HepG2 (cell line): ENCODE results near the gene APRT. TPM values are rescaled to one million over a fixed set of nuclear protein-coding genes. Genes with fewer than 3 reads are reported as not detected.

ENCODE experiments used
- CEBPB ChIP-seq: IDR thresholded peaks from 2 replicates; pipeline ENCODE4 v1.6.1; 2011; ENCODE audit warnings: low read depth, low read length, improper control_type of control experiment, borderline replicate concordance
- HOXA3 ChIP-seq: sonication (generic); formaldehyde crosslinking; IDR thresholded peaks from 2 replicates; pipeline ENCODE4 v1.5.0; 2020; ENCODE audit warnings: missing genetic modification reagents
- NFE2L2 ChIP-seq: fragments of 150-350 bp; IDR thresholded peaks from 2 replicates; pipeline ENCODE4 v1.6.1; 2014; ENCODE audit warnings: low read length
- NR2F1 ChIP-seq, 2 experiments: fragments of 450-650 bp in 1 of 2; formaldehyde crosslinking in 1 of 2; IDR thresholded peaks; 2 replicates each; pipeline versions ENCODE4 v1.5.0 to v1.6.1; 2016 to 2020; ENCODE audit warnings: mild to moderate bottlenecking in 1 of 2, missing compliant biosample characterization in 1 of 2, missing genetic modification reagents in 1 of 2, moderate library complexity in 1 of 2
- PCBP1 ChIP-seq: fragments of 200-400 bp; formaldehyde crosslinking; IDR thresholded peaks from 2 replicates; pipeline ENCODE4 v1.6.1; 2017; ENCODE audit warnings: mild to moderate bottlenecking, low read depth, low read length, borderline replicate concordance
- RFX3 ChIP-seq: IDR thresholded peaks from 2 replicates; pipeline ENCODE4 v1.6.1; 2016; ENCODE audit warnings: missing biosample characterization, missing genetic modification reagents
- ZBTB7B ChIP-seq: sonication (generic); formaldehyde crosslinking; IDR thresholded peaks from 2 replicates; pipeline ENCODE4 v1.4.0; 2020; ENCODE audit warnings: missing genetic modification reagents
- ZMYM4 ChIP-seq: sonication (generic); formaldehyde crosslinking; IDR thresholded peaks from 2 replicates; pipeline ENCODE4 v1.8.1; 2023; ENCODE audit warnings: mild to moderate bottlenecking, missing genetic modification reagents
- ZNF747 ChIP-seq: sonication (generic); formaldehyde crosslinking; IDR thresholded peaks from 2 replicates; pipeline ENCODE4 v1.8.1; 2023; ENCODE audit warnings: missing genetic modification reagents, mild to moderate bottlenecking, borderline replicate concordance
- ZNF781 ChIP-seq: sonication (generic); formaldehyde crosslinking; IDR thresholded peaks from 2 replicates; pipeline ENCODE4 v1.5.1; 2020; ENCODE audit warnings: borderline replicate concordance, mild to moderate bottlenecking, missing genetic modification reagents; ENCODE audit errors: not compliant biosample characterization
- ZNF790 ChIP-seq: sonication (generic); formaldehyde crosslinking; IDR thresholded peaks from 2 replicates; pipeline ENCODE4 v1.8.0; 2022; ENCODE audit warnings: missing genetic modification reagents, mild to moderate bottlenecking, borderline replicate concordance
- ZNF891 ChIP-seq: sonication (generic); formaldehyde crosslinking; IDR thresholded peaks from 2 replicates; pipeline ENCODE4 v1.5.0; 2020; ENCODE audit warnings: mild to moderate bottlenecking, missing genetic modification reagents
- polyA plus RNA-seq, 8 experiments: library from polyadenylated mRNA; depleted of rRNA in 3 of 8; stranded (reverse) in 7 of 8; unstranded in 1 of 8; fragments of >200 nt; fragmentation: Illumina TruSeq in 4 of 8; extraction: Trizol in 4 of 8; gene quantifications; 2 replicates each; pipeline versions ENCODE4 v1.2.1 to v1.2.3, GENCODE V29; 2011 to 2016; ENCODE audit warnings: low read depth in 4 of 8, missing spikeins in 1 of 8, mixed read lengths in 1 of 8; ENCODE audit not compliant: insufficient read depth in 1 of 8
- total RNA-seq, 5 experiments: library from RNA; depleted of rRNA; stranded (reverse); fragments of >200 nt; fragmentation: Illumina TruSeq; extraction: Trizol; gene quantifications; 2 replicates each; pipeline ENCODE4 v1.2.3, GENCODE V29; 2016; ENCODE audit warnings: low read depth in 1 of 5
- TF ChIP-seq, protein P1 (sequence below): sonication (generic); IDR thresholded peaks from 2 replicates; pipeline ENCODE4 v1.6.1; 2016; ENCODE audit warnings: low read depth, borderline replicate concordance
- TF ChIP-seq, protein P2 (sequence below): sonication (generic); formaldehyde crosslinking; IDR thresholded peaks from 2 replicates; pipeline ENCODE4 v1.8.0; 2022; ENCODE audit warnings: missing genetic modification reagents, low read depth, mild to moderate bottlenecking, borderline replicate concordance
- TF ChIP-seq, protein P3 (sequence below): sonication (generic); formaldehyde crosslinking; IDR thresholded peaks from 2 replicates; pipeline ENCODE4 v1.4.0; 2020; ENCODE audit warnings: missing genetic modification reagents, borderline replicate concordance
- TF ChIP-seq, protein P4 (sequence below): sonication (generic); formaldehyde crosslinking; IDR thresholded peaks from 2 replicates; pipeline ENCODE4 v1.4.0; 2020; ENCODE audit warnings: low read depth, mild to moderate bottlenecking, missing genetic modification reagents

Gene APRT
- total and polyA plus RNA-seq, 2 of the 13 experiments (the other 11 are each of a cell fraction or from before 2014, with no cell fraction given), result 155 to 242 TPM

DNA sequence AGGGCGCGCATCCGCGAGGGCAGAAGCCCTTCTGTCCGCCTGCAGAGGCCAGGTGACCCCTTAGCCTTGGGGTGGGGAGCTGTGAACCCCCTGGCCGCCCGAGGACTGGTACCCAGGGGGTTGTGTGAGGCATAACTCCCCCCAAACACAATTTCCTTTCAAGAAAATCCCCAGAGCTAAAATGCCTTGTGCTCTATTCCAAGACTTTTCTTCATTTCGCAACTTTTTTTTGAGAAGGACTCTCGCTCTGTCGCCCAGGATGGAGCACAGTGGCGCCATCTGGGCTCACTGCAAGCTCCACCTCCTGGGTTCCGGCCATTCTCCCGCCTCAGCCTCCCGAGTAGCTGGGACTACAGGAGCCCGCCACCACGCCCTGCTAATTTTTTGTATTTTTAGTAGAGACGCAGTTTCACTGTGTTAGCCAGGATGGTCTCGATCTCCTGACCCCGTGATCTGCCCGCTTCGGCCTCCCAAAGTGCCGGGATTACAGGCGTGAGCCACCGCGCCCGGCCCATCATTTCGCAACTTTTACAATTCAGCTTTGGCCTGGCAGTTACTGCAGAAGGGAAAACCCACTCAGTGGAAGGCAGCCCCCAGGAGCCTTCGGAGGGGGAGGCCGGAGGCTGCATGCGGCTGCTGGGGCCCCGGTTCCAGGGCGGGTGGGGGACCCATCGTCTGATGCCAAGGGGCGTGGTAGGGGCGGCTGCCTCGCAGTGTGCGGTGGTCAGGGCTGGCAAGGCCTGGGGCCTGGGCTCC is 963 bp upstream of the APRT start (continued):
- TF ChIP-seq RFX3 (CRISPR knock-in tag) (no peak), ZNF747 (CRISPR knock-in tag) (0 out of 2 replicates have a peak, but pooled peaks have one; percentile 54), ZNF790 (peak; percentile 92; the same call in 1 of the 2 replicates), ZBTB7B (no peak), NFE2L2 (no peak), ZNF891 (0 out of 2 replicates have a peak, but pooled peaks have one; percentile 6), ZNF781 (CRISPR knock-in tag) (peak; percentile 11), ZMYM4 (CRISPR knock-in tag) (peak; percentile 5; the same call in 1 of the 2 replicates), NR2F1 (CRISPR knock-in tag; IDR thresholded peaks at IDR 0.05) (peak in 1 of 2 experiments; percentile 35; a peak in 1 of 4 replicates), CEBPB (peak; percentile 79), HOXA3 (CRISPR knock-in tag) (no peak), PCBP1 (0 out of 2 replicates have a peak, but pooled peaks have one; percentile 55)
- TF ChIP-seq, protein P1, sequence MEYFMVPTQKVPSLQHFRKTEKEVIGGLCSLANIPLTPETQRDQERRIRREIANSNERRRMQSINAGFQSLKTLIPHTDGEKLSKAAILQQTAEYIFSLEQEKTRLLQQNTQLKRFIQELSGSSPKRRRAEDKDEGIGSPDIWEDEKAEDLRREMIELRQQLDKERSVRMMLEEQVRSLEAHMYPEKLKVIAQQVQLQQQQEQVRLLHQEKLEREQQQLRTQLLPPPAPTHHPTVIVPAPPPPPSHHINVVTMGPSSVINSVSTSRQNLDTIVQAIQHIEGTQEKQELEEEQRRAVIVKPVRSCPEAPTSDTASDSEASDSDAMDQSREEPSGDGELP, result peak; percentile 57; the same call in 1 of the 2 replicates
- TF ChIP-seq, protein P2, sequence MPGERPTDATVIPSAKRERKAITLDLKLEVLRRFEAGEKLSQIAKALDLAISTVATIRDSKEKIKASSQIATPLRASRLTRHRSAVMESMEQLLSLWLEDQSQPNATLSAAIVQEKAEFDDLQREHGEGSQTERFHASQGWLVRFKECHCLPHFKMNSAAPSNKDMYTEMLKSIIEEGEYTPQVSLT (CRISPR knock-in tag), result 0 out of 2 replicates have a peak, but pooled peaks have one; percentile 54
- TF ChIP-seq, protein P3, sequence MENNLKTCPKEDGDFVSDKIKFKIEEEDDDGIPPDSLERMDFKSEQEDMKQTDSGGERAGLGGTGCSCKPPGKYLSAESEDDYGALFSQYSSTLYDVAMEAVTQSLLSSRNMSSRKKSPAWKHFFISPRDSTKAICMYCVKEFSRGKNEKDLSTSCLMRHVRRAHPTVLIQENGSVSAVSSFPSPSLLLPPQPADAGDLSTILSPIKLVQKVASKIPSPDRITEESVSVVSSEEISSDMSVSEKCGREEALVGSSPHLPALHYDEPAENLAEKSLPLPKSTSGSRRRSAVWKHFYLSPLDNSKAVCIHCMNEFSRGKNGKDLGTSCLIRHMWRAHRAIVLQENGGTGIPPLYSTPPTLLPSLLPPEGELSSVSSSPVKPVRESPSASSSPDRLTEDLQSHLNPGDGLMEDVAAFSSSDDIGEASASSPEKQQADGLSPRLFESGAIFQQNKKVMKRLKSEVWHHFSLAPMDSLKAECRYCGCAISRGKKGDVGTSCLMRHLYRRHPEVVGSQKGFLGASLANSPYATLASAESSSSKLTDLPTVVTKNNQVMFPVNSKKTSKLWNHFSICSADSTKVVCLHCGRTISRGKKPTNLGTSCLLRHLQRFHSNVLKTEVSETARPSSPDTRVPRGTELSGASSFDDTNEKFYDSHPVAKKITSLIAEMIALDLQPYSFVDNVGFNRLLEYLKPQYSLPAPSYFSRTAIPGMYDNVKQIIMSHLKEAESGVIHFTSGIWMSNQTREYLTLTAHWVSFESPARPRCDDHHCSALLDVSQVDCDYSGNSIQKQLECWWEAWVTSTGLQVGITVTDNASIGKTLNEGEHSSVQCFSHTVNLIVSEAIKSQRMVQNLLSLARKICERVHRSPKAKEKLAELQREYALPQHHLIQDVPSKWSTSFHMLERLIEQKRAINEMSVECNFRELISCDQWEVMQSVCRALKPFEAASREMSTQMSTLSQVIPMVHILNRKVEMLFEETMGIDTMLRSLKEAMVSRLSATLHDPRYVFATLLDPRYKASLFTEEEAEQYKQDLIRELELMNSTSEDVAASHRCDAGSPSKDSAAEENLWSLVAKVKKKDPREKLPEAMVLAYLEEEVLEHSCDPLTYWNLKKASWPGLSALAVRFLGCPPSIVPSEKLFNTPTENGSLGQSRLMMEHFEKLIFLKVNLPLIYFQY, result no peak
- TF ChIP-seq, protein P4, sequence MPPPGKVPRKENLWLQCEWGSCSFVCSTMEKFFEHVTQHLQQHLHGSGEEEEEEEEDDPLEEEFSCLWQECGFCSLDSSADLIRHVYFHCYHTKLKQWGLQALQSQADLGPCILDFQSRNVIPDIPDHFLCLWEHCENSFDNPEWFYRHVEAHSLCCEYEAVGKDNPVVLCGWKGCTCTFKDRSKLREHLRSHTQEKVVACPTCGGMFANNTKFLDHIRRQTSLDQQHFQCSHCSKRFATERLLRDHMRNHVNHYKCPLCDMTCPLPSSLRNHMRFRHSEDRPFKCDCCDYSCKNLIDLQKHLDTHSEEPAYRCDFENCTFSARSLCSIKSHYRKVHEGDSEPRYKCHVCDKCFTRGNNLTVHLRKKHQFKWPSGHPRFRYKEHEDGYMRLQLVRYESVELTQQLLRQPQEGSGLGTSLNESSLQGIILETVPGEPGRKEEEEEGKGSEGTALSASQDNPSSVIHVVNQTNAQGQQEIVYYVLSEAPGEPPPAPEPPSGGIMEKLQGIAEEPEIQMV (CRISPR knock-in tag), result 0 out of 2 replicates have a peak, but pooled peaks have one; percentile 59
